GM10266 (cell line): ENCODE data around the gene ZP1.

Experiments
- DNase-seq: peaks from one replicate; pipeline ENCODE4 v3.0.0; 2012; ENCODE audit errors: extremely low spot score
- TF ChIP-seq, protein P1 (sequence below): IDR thresholded peaks from 2 replicates; pipeline ENCODE4 v1.5.1; 2012; ENCODE audit warnings: mild to moderate bottlenecking, low read depth; ENCODE audit not compliant: control insufficient read depth, insufficient read depth; ENCODE audit errors: missing control alignments

Gene ZP1

DNA sequence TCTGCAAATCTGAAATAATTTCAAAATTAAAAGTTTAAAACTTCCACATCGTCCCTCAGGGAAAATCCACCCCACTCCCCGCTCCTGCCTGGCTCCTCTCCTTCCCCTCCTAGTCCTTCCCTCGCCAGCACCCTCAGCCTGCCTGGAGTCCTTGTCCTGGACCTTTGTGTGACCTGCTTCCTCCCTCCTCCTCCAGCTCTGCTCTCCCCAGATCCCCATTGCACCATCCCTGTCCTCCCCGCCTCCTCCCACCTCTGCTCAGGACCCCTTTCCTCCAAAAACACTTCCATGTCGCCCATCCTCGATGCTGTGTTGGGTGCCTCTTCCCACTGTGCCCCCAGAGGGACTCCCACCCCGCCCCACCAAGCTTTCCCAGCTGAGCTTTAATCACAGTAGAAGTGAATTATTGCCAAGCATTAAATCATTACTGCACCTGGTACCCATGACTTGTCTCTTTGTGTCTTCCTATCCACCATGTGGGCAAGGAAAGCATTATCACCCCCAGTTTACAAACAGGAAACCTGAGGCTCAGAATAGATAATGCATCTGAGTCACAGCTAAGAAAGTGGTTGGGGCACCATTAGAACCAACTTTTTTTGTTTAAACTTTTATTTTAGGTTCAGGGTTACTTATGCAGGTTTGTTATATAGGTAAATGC is 2.4 kb upstream of the ZP1 start:
- TF ChIP-seq, protein P1, sequence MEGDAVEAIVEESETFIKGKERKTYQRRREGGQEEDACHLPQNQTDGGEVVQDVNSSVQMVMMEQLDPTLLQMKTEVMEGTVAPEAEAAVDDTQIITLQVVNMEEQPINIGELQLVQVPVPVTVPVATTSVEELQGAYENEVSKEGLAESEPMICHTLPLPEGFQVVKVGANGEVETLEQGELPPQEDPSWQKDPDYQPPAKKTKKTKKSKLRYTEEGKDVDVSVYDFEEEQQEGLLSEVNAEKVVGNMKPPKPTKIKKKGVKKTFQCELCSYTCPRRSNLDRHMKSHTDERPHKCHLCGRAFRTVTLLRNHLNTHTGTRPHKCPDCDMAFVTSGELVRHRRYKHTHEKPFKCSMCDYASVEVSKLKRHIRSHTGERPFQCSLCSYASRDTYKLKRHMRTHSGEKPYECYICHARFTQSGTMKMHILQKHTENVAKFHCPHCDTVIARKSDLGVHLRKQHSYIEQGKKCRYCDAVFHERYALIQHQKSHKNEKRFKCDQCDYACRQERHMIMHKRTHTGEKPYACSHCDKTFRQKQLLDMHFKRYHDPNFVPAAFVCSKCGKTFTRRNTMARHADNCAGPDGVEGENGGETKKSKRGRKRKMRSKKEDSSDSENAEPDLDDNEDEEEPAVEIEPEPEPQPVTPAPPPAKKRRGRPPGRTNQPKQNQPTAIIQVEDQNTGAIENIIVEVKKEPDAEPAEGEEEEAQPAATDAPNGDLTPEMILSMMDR, result no peak
- no peak for DNase-seq

GRCh38 chr11:60867871-60868681 is 734 bp downstream of the ZP1 start:
- TF ChIP-seq, protein P1, result no peak
- no peak for DNase-seq

DNA sequence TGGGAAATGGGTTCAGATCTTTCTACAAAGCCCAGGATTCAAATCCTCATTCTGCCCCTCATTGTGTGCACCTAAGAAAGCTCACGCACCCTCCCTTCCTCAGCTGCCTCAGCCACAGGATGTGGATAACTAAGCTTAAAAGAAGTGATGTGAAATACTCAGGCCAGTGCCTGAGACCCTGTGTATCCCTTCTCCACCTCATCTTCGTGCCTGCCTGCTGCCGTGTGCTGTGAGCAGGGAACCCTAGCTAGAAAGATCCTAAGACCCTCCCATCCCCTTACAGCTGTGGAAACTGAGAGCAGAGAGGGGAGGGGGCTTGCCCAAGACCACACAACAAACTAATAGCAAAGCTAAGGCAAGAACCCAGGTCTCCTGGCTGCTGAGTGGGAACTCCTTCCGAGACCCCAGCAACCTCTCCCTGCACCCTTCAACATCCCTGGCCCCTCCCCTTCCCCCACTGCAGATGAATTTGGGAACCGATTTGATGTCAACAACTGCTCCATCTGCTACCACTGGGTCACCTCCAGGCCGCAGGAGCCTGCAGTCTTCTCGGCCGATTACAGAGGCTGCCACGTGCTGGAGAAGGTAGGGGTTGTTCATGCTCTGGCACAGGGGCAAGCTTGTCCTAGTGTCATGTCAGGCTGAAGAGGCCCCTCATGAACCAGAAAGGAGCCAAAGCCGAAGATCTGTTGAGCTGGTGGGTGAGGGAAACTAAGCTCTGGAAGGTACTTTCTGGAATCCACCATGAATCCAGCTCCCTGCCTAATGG is 1.5 kb downstream of the ZP1 start:
- TF ChIP-seq, protein P1, result no peak
- DNase-seq, result no peak

DNA sequence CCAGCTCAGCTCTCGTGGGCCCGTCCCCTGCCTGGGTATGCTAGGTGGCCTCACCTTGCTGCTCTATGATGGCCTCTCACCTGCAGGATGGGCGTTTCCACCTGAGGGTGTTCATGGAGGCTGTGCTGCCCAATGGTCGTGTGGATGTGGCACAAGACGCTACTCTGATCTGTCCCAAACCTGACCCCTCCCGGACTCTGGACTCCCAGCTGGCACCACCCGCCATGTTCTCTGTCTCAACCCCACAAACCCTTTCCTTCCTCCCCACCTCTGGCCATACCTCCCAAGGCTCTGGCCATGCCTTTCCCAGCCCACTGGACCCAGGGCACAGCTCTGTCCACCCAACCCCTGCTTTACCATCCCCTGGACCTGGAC is 2.1 kb downstream of the ZP1 start:
- DNase-seq, result no peak
- TF ChIP-seq, protein P1, result no peak

DNA sequence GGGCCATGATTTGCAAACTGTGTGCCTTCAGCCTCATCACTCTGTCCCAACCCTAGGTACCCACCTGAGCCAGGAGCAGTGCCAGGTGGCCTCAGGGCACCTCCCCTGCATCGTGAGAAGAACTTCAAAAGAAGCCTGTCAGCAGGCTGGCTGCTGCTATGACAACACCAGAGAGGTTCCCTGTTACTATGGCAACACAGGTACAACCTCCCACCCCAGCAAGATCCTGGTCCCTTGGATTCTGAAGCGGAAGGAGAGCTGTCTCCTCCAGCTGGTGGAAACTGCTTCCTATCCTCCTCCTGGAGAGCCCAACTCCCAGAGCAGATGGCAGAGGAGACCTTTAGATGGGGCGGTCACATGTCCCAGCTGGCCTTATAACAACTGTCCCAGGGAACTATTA is 2.9 kb downstream of the ZP1 start:
- TF ChIP-seq, protein P1, result no peak
- DNase-seq, result no peak

DNA sequence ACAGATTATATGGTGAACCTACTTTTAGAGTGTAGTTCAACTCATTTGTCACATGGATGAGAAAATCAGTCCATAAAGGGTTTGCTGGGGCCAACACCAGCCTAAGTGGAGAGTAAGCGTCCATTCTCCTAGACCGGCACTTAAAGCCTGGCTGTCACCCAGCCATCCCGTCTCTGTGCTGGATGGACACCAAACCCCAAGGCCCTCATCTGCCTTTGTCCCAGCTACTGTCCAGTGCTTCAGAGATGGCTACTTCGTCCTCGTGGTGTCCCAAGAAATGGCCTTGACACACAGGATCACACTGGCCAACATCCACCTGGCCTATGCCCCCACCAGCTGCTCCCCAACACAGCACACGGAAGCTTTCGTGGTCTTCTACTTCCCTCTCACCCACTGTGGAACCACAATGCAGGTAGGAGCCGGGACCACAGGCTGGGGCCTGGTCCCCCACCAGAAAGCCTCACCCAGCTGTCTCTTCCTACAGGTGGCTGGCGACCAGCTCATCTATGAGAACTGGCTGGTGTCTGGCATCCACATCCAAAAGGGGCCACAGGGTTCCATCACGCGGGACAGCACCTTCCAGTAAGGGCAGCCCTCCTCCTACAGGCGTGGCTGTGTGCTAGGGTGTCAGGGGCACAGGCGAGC is 3.5 kb downstream of the ZP1 start:
- TF ChIP-seq, protein P1, result no peak
- no peak for DNase-seq
